Naive B cell (primary cell): ENCODE results near the gene MBTPS2. TPM values are rescaled to one million over a fixed set of nuclear protein-coding genes. Genes with fewer than 3 reads are reported as not detected.
A peak's percentile ranks its signal among the peaks of the same experiment; 100 is the strongest.
"Not testable (repeated sequence)": the region's sequence is repeated elsewhere in the genome, so short reads cannot be mapped to it uniquely, and the experiment has no call there.

Source experiments
- ATAC-seq, 2 donors: fragments of 150-1000 bp; cut with Tn5 transposase; 2 replicates each; pipeline ENCODE4 v1.10.0; 2021; ENCODE audit warnings: low read depth in 2 of 2, mild to moderate bottlenecking in 2 of 2, moderate library complexity in 2 of 2
- DNase-seq: peaks from one replicate; pipeline ENCODE4 v3.0.0; 2022
- H3K27ac Mint-ChIP-seq, 6 donors: one replicate each; pipeline ENCODE4 v1.8.0; 2020 to 2022; ENCODE audit warnings: mild to moderate bottlenecking in 6 of 6, mixed read lengths in 6 of 6, moderate library complexity in 5 of 6, inconsistent platforms in 2 of 6
- H3K27me3 Mint-ChIP-seq, 3 donors: one replicate each; pipeline ENCODE4 v1.8.0; 2021 to 2022; ENCODE audit warnings: mixed read lengths in 3 of 3, mild to moderate bottlenecking in 1 of 3
- H3K36me3 Mint-ChIP-seq, 2 donors: one replicate each; pipeline ENCODE4 v1.8.0; 2020 to 2022; ENCODE audit warnings: mixed read lengths in 2 of 2, inconsistent platforms in 1 of 2, mild to moderate bottlenecking in 1 of 2
- H3K4me1 Mint-ChIP-seq, 3 donors: one replicate each; pipeline ENCODE4 v1.8.0; 2020 to 2022; ENCODE audit warnings: mixed read lengths in 3 of 3, inconsistent platforms in 1 of 3, mild to moderate bottlenecking in 1 of 3, moderate library complexity in 1 of 3
- H3K4me3 Mint-ChIP-seq, 8 donors: one replicate each; pipeline ENCODE4 v1.8.0; 2020 to 2022; ENCODE audit warnings: mild to moderate bottlenecking in 8 of 8, mixed read lengths in 8 of 8, moderate library complexity in 8 of 8, inconsistent platforms in 2 of 8
- H3K9me3 Mint-ChIP-seq, 7 donors: one replicate each; pipeline ENCODE4 v1.8.0; 2020 to 2022; ENCODE audit warnings: mixed read lengths in 7 of 7, mild to moderate bottlenecking in 5 of 7, inconsistent platforms in 2 of 7, moderate library complexity in 1 of 7
- polyA plus RNA-seq, 6 donors: library from polyadenylated mRNA; unstranded; fragments of 300-500 nt; fragmentation: Illumina TruSeq; gene quantifications; one replicate each; pipeline ENCODE4 v1.2.3, GENCODE V29; 2021; ENCODE audit warnings: low read depth in 6 of 6

Gene MBTPS2
- 1 to 10 TPM; 5.4 to 7.9 (median 6.2) TPM for polyA plus RNA-seq

DNA sequence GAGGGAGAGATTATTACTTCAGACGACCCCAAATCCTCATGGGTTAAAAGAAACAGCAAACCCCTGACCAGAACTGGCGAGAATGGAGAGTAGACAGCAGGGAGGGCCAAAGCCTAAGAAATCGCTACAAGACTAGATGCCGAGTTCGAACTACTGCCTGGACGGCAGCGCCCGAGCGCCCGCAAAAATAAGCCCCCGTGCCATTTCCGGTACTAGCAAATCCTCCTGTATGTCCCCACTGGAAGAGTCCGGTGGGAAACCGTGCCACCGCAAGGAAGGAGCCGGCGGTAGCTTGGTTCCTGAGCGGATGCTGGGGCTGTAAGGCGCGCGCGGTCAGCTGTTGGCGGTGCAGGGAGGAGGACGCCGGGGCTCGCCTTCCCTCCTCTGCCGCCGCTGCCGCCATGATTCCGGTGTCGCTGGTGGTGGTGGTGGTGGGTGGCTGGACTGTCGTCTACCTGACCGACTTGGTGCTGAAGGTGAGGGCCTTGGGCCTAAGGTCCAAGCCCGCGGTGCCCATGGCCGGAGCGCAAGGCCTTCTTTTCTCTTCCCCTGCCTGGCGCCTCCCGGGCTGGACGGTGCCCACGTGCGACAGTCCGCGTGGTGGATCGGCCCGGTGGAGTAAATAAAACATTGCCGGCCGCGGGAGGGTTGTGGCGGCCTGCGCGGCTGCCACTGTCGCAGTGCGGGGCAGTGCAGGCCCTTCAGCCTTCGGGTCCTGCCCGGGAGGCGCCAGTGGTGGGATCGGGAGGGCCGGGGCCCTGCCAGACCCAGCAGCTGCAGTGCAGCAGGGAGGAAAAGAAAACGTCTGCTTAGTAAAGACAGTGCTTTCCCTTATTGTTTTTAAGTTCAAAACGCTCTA lies at the start of gene MBTPS2:
Gene MBTPS2, plus strand, starts transcription at position 284 of the 859 bp plus-strand sequence. Its CDS starts 118 bp downstream, at position 402.
- ATAC-seq (peak; percentile 84), DNase-seq (peak; percentile 76)
- no peaks in the 10 kb centered on the region for H3K9me3 Mint-ChIP-seq
- peak within 1 kb of the TSS; percentile 73 to 96 (median 90) for H3K27ac Mint-ChIP-seq
- H3K4me3 Mint-ChIP-seq: peak within 1 kb of the TSS; percentile 83 to 96 (median 92)
- H3K27me3 Mint-ChIP-seq: peaks cover 0 to 6% (median 0%) of the 10 kb centered on the region in 3 donors
- H3K36me3 Mint-ChIP-seq: peaks cover 0 to 4% of the 10 kb centered on the region in 2 donors
- peaks cover 4 to 10% (median 8%) of the 10 kb centered on the region in 3 donors for H3K4me1 Mint-ChIP-seq

DNA sequence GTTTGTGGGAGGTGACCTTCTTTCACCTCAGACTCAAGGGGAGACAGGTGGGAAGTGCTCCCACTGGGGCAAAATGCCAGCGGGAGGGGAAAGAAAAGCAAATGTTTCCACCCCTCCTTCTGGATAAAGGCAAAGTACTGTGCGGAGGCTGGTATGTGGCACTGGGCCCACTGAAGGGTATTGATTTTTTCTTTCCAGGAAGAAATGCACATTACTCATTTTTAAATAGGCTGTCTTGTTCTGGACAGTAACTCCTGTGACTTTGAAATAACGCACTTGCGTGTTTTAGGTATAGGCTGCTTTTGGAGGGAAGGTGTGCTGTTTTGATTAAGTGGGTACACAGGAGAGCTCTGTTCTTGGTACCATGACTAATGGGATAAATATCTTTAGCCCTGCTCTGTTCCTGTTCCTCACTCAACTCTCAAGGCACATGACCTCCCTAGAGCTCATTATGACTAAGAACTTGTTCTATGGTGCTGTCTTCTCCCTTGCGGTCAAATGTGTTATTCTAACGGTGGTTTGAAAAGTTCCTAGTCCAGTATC lies 40.7 kb upstream of the MBTPS2 start:
- Mint-ChIP-seq H3K4me3 (no peak overlapping the region), H3K4me1 (no peaks in the 10 kb centered on the region), H3K9me3 (peaks cover 0 to 6% (median 2%) of the 10 kb centered on the region in 7 donors), H3K27me3 (peaks cover 0 to 57% (median 11%) of the 10 kb centered on the region in 3 donors), H3K36me3 (no peaks in the 10 kb centered on the region), H3K27ac (no peak overlapping the region)
- DNase-seq (no peak), ATAC-seq (no peak)

DNA sequence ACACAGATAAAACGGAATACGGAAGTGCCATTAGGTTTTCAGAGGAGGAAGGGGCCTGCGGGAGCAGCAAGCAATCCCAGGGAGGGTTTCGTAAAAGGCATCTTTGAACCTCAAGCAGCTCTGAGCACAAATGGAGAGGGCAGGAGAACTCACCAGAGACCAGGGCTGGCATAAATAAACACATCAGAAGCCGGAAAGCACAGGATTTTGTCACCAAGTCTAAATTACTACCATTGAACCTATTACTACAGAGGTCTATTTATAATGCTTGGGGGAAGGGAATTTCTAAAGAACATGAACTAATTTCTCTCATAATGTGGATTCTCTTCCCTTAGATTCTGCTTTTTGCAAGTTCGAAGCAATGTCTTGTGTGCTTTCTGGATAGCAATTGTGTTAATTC lies 39.6 kb upstream of the MBTPS2 start:
- Mint-ChIP-seq H3K4me1 (no peaks in the 10 kb centered on the region), H3K4me3 (peak overlapping the region in 1 of 8 donors; percentile 29), H3K36me3 (no peaks in the 10 kb centered on the region), H3K27me3 (peaks cover 0 to 49% (median 11%) of the 10 kb centered on the region in 3 donors), H3K27ac (no peak overlapping the region), H3K9me3 (peaks cover 0 to 6% (median 2%) of the 10 kb centered on the region in 7 donors)
- no peak for ATAC-seq
- no peak for DNase-seq

DNA sequence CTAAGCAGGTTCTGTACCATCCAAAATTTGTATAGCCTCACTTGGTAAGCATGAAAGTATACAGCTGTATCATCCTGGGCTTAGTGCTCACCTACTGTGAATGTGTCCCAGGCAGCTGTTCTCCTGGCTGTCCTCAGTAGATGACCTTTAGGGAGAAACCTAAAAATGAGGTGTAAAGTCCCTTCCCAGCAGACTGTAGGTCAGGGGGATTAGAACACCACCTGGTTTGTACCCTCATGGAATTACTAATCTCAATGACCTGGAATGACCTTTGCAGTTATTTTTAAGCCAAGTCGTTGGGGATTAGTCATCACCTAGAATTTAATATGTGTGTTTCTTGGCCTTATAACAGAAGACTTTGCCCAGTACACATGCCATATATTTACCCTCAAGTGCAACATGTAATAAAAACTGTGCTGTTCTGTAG lies 39.1 kb upstream of the MBTPS2 start:
- no peak for ATAC-seq
- Mint-ChIP-seq H3K27me3 (peaks cover 0 to 43% (median 11%) of the 10 kb centered on the region in 3 donors), H3K9me3 (peaks cover 0 to 5% (median under 1%) of the 10 kb centered on the region in 7 donors), H3K4me3 (no peak overlapping the region), H3K36me3 (no peaks in the 10 kb centered on the region), H3K4me1 (no peaks in the 10 kb centered on the region), H3K27ac (no peak overlapping the region)
- no peak for DNase-seq

DNA sequence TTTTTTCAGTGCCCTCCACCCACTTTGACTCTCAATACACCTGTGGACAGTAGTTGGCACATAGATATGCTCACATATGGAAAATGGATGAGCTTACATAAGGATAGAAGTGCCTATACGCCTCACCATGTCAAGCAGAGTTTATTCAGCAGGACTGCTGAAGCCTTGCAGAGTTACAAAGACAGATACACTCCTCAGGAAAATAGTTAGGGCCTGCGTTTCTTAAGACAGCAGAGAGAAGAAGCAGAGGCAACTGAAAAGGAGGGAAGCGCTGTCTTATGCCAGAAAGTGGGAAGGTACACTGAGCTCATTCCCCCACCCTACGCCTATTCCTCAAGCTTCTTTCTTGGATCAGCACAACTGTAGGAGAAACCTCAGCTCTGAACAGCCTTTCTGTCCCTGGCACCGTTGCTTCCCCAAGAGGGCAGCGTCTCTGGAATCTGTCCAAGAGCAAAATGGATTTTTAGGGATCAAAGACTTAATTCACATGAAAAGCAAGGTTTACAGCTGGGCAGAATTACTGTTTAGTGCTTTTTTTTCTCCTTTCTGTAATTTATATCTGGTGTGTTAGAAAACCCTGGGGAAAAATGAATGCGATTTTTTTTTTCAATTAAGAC lies 37.3 kb upstream of the MBTPS2 start:
- H3K27ac Mint-ChIP-seq: no peak overlapping the region
- no peak overlapping the region for H3K4me3 Mint-ChIP-seq
- H3K27me3 Mint-ChIP-seq: peaks cover 0 to 38% (median 11%) of the 10 kb centered on the region in 3 donors
- H3K9me3 Mint-ChIP-seq: peaks cover 0 to 4% (median 0%) of the 10 kb centered on the region in 7 donors
- DNase-seq: no peak
- no peaks in the 10 kb centered on the region for H3K36me3 Mint-ChIP-seq
- ATAC-seq: no peak
- no peaks in the 10 kb centered on the region for H3K4me1 Mint-ChIP-seq

DNA sequence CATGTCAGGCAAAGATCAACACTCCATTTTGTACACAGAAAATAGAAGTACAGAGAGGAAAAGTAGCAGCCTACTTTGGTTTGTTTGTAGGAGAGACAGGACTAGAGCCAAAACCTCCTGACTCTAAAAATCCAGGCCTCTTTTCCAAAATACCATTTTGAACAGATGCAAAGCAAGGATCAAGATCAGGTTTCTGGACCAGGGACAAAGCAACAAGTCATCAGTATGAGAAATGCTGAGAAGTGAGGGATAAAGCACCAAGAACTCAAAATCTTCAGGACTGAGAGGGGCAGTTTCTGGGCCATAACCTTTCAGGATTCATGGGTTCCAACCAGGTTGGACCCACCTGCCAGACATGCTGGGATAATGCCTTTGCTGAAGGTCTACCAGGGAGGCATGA lies 36.6 kb upstream of the MBTPS2 start:
- H3K27me3 Mint-ChIP-seq: peaks cover 0 to 34% (median 11%) of the 10 kb centered on the region in 3 donors
- H3K4me3 Mint-ChIP-seq: no peak overlapping the region
- H3K4me1 Mint-ChIP-seq: no peaks in the 10 kb centered on the region
- no peak overlapping the region for H3K27ac Mint-ChIP-seq
- ATAC-seq: no peak
- no peak for DNase-seq
- H3K9me3 Mint-ChIP-seq: peaks cover 0 to 4% (median 0%) of the 10 kb centered on the region in 7 donors
- no peaks in the 10 kb centered on the region for H3K36me3 Mint-ChIP-seq

DNA sequence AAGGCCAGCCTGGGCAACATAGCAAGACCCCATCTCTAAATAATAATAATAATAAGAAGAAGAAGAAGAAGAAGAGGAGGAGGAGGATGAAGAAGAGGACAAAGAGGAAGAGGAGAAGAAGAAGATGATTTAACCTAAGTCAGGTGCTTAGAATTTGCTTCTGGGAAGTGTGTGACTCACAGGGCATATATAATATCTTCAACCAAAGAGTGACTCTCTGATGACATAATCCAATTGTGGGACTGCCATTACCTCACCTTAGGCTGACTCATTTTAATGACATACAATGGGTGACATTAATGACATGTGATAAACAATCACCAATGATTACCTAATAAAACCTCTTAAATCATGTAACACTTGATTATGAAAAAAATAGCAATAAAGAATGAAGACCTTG lies 32.7 kb upstream of the MBTPS2 start:
- Mint-ChIP-seq H3K27me3 (peaks cover 0 to 10% (median 3%) of the 10 kb centered on the region in 3 donors), H3K4me3 (no peak overlapping the region), H3K27ac (no peak overlapping the region), H3K36me3 (no peaks in the 10 kb centered on the region), H3K9me3 (peaks cover 0 to 3% (median 0%) of the 10 kb centered on the region in 7 donors), H3K4me1 (no peaks in the 10 kb centered on the region)
- no peak for ATAC-seq
- no peak for DNase-seq

DNA sequence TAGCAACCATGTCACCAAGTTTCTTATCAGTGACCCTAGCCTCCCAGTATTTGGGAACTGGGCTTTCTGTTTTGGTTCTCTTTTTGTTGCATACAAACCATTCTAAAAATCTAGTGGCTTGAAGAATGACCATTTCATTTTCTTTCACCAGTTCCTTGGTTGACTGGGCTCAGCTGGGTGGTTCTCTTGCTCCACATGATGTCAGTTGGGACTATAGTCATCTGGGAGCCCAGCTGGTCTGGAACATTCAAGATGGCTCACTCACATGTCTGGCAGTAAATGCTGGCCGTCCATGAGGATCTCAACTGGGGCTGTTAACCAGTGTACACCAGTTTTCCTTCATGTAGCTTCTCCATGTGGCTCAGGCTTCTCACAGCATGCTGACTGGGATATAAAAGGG lies 27.6 kb upstream of the MBTPS2 start:
- Mint-ChIP-seq H3K27ac (no peak overlapping the region), H3K4me1 (no peaks in the 10 kb centered on the region), H3K9me3 (peaks cover 0 to 3% (median 0%) of the 10 kb centered on the region in 7 donors), H3K36me3 (no peaks in the 10 kb centered on the region), H3K27me3 (peaks cover 0 to 8% (median 7%) of the 10 kb centered on the region in 3 donors), H3K4me3 (no peak overlapping the region)
- no peak for ATAC-seq
- DNase-seq: no peak

DNA sequence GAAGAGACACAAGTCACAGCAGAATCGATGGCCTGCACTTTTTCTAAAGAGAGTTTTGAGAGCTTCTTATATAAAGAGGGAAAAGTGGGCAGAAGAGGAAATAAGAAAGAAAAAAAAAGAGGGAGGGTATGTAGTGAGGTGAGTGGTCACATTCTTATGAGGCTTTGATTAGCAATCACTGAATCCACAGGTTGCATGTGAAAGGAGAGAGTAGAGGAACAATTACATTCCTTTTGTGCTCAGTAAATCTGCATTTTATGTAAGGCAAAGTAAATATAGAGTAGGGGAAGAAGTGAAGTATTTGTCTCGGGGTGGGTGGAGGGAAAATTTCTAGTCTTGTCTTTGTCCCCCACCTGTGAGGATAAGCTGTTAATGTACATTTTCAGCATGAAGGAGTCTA lies 26.8 kb upstream of the MBTPS2 start:
- Mint-ChIP-seq H3K4me3 (no peak overlapping the region), H3K27me3 (peaks cover 0 to 8% (median 7%) of the 10 kb centered on the region in 3 donors), H3K4me1 (no peaks in the 10 kb centered on the region), H3K9me3 (peaks cover 0 to 3% (median 0%) of the 10 kb centered on the region in 7 donors), H3K27ac (no peak overlapping the region), H3K36me3 (no peaks in the 10 kb centered on the region)
- no peak for ATAC-seq
- DNase-seq: no peak

DNA sequence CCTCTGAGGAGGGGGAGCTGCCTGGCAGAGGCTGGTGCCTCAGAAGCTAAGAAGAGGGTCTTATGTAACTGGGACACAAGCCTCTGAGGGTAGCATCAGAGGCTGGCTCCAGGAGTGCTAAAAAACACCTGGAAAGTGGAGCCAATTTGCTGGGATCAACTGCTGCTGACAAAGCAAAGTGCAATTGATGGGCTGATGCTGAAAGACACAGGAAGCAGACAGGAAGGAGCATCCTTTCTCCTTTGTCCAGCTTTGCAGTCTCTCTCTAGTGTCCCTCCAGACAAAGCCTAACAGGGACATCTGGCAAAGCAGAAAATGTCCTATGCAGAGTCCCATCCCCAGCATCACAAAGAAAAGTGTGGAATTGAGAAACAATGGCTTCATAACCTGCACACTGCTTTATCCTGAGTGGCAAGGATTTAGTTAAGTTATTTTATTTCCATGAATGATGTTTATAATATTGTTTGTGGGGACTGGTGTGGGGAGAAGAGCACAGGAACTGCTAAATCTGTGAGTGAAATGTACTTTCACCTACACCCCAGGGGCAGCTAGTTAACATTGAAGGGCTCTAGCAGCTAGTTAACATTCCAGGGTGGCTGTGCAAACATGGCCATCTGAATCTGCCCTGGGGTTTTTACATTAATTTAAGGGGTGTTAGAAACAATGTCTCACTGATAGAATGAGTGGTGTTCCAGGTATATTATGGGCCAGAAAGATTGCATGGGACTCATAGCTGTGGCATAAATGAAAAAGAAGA lies 25.6 kb upstream of the MBTPS2 start:
- Mint-ChIP-seq H3K36me3 (no peaks in the 10 kb centered on the region), H3K4me3 (no peak overlapping the region), H3K27me3 (peaks cover 5 to 8% (median 7%) of the 10 kb centered on the region in 3 donors), H3K27ac (no peak overlapping the region), H3K4me1 (no peaks in the 10 kb centered on the region), H3K9me3 (peaks cover 0 to 2% (median 0%) of the 10 kb centered on the region in 7 donors)
- ATAC-seq: no peak
- DNase-seq: no peak

DNA sequence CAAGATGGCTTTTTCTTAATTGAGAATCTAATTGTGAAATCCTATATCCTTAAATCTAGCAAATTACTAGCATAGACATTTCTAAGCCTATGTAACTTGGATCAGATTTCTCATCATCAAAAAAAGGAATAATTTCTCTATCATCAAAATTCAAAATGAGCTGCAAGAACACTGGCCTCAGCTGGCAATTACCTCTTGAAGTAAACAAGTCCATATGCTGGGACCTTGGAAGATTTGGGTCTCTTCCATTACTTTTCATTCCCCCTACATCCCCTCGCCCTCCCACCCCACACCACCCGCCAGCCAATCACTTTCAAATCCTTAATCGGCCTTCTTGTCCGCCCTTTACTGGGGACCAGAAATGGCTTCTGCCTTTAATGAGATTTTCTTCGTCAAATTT lies 23.3 kb upstream of the MBTPS2 start:
- H3K27me3 Mint-ChIP-seq: peaks cover 5 to 7% (median 7%) of the 10 kb centered on the region in 3 donors
- no peak overlapping the region for H3K27ac Mint-ChIP-seq
- no peaks in the 10 kb centered on the region for H3K4me1 Mint-ChIP-seq
- peaks cover 0 to 2% (median 0%) of the 10 kb centered on the region in 7 donors for H3K9me3 Mint-ChIP-seq
- ATAC-seq (no peak), DNase-seq (no peak)
- H3K36me3 Mint-ChIP-seq: no peaks in the 10 kb centered on the region
- H3K4me3 Mint-ChIP-seq: no peak overlapping the region

DNA sequence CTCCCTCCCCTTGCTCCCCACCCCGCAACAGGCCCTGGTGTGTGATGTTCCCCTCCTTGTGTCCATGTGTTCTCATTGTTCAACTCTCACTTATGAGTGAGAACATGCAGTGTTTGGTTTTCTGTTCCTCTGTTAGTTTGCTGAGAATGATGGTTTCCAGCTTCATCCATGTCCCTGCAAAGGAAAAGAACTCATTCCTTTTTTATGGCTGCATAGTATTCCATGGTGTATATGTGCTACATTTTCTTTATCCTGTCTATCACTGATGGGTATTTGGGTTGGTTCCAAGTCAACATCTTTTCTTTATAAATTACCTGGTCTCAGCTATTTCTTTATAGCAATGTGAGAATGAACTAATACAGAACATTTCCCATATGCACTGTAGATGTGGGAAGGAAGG lies 19.2 kb upstream of the MBTPS2 start:
- not testable (repeated sequence) for H3K4me1 Mint-ChIP-seq, DNase-seq, H3K27me3 Mint-ChIP-seq

DNA sequence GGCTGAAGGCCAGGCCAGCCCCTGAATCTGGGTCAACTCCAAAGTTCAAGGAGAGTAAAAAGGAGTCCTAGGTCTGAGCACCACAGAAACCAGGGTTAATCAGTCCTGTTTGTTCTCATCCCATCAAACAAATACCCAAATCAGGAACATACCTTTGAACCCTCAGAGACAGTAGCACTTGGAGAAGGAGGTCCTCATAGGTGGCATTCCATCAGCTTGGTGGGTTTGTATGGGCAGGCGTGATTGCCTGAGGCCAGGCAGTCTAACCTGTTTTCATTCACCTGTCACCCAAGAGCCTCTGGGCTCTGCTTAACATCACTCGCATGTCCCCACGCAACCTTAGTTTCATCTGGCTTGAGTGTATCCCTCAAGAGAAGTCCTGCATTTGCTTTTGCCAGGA lies 17.5 kb upstream of the MBTPS2 start:
- Mint-ChIP-seq H3K9me3 (peaks cover 0 to 2% (median 0%) of the 10 kb centered on the region in 7 donors), H3K4me1 (no peaks in the 10 kb centered on the region), H3K27me3 (peaks cover 0 to 10% (median 5%) of the 10 kb centered on the region in 3 donors), H3K36me3 (no peaks in the 10 kb centered on the region), H3K27ac (no peak overlapping the region), H3K4me3 (no peak overlapping the region)
- ATAC-seq (no peak), DNase-seq (no peak)

More for the DNA sequence above, 19.2 kb upstream of the MBTPS2 start:
- H3K9me3 Mint-ChIP-seq, H3K4me3 Mint-ChIP-seq, H3K36me3 Mint-ChIP-seq, ATAC-seq, H3K27ac Mint-ChIP-seq: not testable (repeated sequence)
